ENCODE measurements around the gene PDE4D. TPM values are rescaled to one million over a fixed set of nuclear protein-coding genes. Genes with fewer than 3 reads are reported as not detected.

PDE4D gene
- total and polyA plus RNA-seq, 8 donors, result 1.5 to 7.1 (median 3.1) TPM

DNA sequence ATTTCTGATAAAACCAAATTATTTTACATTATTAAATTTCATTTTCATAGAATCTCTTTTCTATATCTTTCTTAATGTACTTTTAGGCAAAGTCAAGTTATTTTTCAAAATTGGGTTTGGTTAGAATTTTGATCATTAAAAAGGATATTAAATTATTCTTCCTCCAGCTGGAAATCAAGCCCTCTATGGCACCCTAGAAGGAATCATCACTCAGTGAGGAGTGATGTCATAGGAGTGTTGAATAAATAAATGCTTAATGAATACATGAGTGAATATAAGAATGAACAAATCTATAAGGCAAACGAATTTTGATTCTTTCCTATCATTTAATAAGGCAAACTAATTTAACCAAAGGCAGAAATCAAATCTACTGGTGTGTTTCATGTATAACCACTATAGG lies 639.9 kb downstream of the PDE4D start:
- Histone ChIP-seq H3K4me1 (peaks cover 0 to 3% (median 0%) of the 10 kb centered on the region in 3 donors), H3K27me3 (no peaks in the 10 kb centered on the region), H3K36me3 (no peaks in the 10 kb centered on the region), H3K4me3 (no peak overlapping the region), H3K9me3 (no peaks in the 10 kb centered on the region), H3K27ac (no peak overlapping the region)
- intact Hi-C loops (cut with DNase I), result no loop called here
- FAIRE-seq (no peak), ATAC-seq (no peak), DNase-seq (no peak)
- WGBS, 2 donors, result 47% methylated on average over 1 of the region's 1 CpG
- TF ChIP-seq, protein P1, sequence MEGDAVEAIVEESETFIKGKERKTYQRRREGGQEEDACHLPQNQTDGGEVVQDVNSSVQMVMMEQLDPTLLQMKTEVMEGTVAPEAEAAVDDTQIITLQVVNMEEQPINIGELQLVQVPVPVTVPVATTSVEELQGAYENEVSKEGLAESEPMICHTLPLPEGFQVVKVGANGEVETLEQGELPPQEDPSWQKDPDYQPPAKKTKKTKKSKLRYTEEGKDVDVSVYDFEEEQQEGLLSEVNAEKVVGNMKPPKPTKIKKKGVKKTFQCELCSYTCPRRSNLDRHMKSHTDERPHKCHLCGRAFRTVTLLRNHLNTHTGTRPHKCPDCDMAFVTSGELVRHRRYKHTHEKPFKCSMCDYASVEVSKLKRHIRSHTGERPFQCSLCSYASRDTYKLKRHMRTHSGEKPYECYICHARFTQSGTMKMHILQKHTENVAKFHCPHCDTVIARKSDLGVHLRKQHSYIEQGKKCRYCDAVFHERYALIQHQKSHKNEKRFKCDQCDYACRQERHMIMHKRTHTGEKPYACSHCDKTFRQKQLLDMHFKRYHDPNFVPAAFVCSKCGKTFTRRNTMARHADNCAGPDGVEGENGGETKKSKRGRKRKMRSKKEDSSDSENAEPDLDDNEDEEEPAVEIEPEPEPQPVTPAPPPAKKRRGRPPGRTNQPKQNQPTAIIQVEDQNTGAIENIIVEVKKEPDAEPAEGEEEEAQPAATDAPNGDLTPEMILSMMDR (IDR thresholded peaks at IDR 0.05), result no peak

DNA sequence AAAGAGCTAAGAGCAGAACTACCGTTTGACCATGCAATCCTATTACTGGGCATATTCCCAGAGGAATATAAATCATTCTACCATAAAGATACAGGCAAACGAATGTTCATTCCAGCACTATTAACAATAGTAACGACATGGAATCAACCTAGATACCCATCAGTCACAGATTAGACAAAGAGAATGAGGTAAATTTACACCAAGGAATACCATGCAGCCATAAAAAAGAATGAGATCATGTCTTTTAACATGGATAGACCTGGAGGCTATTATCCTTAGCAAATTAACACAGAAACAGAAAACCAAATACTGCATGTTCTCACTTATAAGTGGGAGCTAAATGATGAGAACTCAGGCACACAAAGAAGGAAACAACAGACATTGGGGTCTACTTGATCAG lies 641.9 kb downstream of the PDE4D start:
- WGBS, 2 donors, result 65 to 72% methylated on average over 3 of the region's 3 CpGs
- no peak for DNase-seq
- FAIRE-seq, result no peak
- intact Hi-C loops (cut with DNase I), result no loop called here
- TF ChIP-seq, protein P1 (IDR thresholded peaks at IDR 0.05), result no peak
- H3K9me3 ChIP-seq, result no peaks in the 10 kb centered on the region
- H3K4me3 ChIP-seq, result no peak overlapping the region
- no peak for ATAC-seq
- no peak overlapping the region for H3K27ac ChIP-seq
- H3K27me3 ChIP-seq, result no peaks in the 10 kb centered on the region
- H3K4me1 ChIP-seq, result no peaks in the 10 kb centered on the region
- no peaks in the 10 kb centered on the region for H3K36me3 ChIP-seq

DNA sequence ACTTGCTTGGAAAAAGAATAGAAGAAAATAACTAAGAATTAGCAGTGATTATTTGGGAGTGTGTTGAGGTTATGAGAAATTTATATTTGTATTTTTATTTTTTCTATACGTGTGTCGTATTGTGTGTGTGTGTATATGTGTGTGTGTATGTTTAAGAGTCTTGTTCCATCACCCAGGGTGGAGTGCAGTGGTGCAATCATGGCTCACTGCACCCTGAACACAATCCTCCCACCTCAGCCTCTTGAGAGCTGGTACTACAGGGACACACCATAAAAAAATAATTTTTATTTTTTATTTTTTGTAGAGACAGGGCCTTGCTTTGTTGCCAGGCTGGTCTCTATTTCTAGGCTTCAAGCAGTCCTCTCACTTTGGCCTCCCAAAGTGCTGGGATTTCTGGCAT lies 643.8 kb downstream of the PDE4D start:
- ATAC-seq, result no peak
- intact Hi-C loops (cut with DNase I), result no loop called here
- WGBS, 2 donors, result 93 to 100% methylated on average over 2 of the region's 2 CpGs

DNA sequence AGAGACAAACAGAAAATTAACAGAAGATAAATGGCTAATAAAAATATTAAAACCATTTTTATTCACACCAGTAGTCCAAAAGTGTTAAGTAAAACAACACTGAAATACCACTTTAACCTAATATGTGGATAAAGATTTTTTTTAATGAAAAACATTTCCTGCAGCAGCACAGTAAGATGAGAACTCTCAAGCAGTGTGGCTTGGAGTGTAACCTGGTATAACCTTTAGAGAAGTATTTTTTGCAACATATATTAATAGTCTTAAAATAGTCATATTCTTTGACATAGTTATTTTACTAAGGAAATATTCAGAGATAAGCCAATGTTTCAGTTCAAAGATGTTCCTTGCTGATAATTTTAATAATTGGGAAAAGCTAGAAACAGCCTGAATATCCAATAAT lies 644.4 kb downstream of the PDE4D start:
- no peak for FAIRE-seq

More for the DNA sequence above, 643.8 kb downstream of the PDE4D start:
- Histone ChIP-seq H3K27me3 (no peaks in the 10 kb centered on the region), H3K4me3 (no peak overlapping the region), H3K4me1 (no peaks in the 10 kb centered on the region), H3K36me3 (no peaks in the 10 kb centered on the region), H3K27ac (no peak overlapping the region), H3K9me3 (no peaks in the 10 kb centered on the region)
- DNase-seq, result no peak
- FAIRE-seq, result no peak
- TF ChIP-seq, protein P1 (IDR thresholded peaks at IDR 0.05), result no peak

DNA sequence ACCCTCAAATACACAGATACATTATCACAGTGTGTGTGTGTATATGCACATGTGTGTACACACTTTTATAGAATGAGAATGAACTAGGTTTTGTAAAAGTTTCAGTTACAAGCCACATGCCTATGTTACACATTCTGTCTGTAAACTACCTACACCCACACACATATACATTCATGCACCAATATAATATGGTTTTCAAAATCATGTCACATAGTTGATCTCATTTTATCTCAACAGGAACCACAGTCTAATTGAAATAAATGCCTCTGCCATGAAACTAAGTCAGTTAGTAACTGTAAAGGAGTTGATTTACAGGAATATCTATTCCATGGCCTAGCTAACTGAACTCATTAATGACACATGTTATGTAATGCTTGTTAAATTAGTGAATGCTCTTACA lies 646.6 kb downstream of the PDE4D start:
- FAIRE-seq (no peak), DNase-seq (no peak), ATAC-seq (no peak)
- intact Hi-C loops (cut with DNase I), result no loop called here
- H3K27ac ChIP-seq, result no peak overlapping the region
- H3K36me3 ChIP-seq, result no peaks in the 10 kb centered on the region
- TF ChIP-seq, protein P1 (IDR thresholded peaks at IDR 0.05), result no peak
- no peaks in the 10 kb centered on the region for H3K27me3 ChIP-seq
- no peak overlapping the region for H3K4me3 ChIP-seq
- no peaks in the 10 kb centered on the region for H3K4me1 ChIP-seq
- no peaks in the 10 kb centered on the region for H3K9me3 ChIP-seq

More for the DNA sequence above, 644.4 kb downstream of the PDE4D start:
- intact Hi-C loops (cut with DNase I), result no loop called here
- DNase-seq (no peak), ATAC-seq (no peak)
- TF ChIP-seq, protein P1 (IDR thresholded peaks at IDR 0.05), result no peak
- H3K27me3 ChIP-seq, result no peaks in the 10 kb centered on the region
- H3K4me1 ChIP-seq, result no peaks in the 10 kb centered on the region
- H3K9me3 ChIP-seq, result no peaks in the 10 kb centered on the region
- no peaks in the 10 kb centered on the region for H3K36me3 ChIP-seq
- no peak overlapping the region for H3K27ac ChIP-seq
- no peak overlapping the region for H3K4me3 ChIP-seq

All from pancreas (tissue), 10 donors.